Lower leg skin (tissue), 3 donors: ENCODE results near the gene SFR1.

Experiments
- POLR2A ChIP-seq, 2 donors: fragments of 450-650 bp; IDR thresholded peaks; one replicate each; pipeline ENCODE4 v1.6.1; 2016 to 2017; ENCODE audit warnings: antibody characterized with exemption in 2 of 2, mild to moderate bottlenecking in 1 of 2, moderate library complexity in 1 of 2
- TF ChIP-seq, protein P1 (sequence below), 3 donors: fragments of 450-650 bp; IDR thresholded peaks; one replicate each; pipeline ENCODE4 v1.5.1; 2016; ENCODE audit warnings: antibody characterized with exemption in 3 of 3, mild to moderate bottlenecking in 3 of 3, moderate library complexity in 2 of 3

DNA sequence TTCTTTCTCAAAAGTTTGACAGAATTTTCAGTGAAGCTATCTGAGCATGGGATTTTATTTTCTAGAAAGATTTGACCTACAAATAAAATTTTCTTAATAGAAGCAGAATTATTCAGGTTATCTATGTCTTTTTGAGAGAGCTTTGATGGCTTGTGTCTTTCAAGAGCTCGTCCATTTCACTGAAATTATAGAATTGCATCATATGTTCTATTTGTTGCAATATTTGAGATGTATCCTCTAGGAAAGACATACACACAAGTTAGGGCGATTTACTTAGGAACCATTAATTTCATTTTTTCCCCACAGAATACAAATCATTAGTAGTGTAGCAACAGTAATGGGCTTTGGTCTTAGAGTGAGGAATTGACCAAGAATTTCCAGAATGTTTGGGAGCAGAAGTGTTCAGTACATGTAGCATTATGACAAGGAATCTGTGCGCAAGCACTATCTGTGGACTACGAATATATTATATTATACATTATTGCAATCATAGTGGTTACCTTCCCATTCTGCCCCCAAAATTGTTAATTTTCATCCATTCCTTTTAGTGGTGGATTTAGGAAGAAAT lies 23.5 kb upstream of the SFR1 start:
- TF ChIP-seq, protein P1, sequence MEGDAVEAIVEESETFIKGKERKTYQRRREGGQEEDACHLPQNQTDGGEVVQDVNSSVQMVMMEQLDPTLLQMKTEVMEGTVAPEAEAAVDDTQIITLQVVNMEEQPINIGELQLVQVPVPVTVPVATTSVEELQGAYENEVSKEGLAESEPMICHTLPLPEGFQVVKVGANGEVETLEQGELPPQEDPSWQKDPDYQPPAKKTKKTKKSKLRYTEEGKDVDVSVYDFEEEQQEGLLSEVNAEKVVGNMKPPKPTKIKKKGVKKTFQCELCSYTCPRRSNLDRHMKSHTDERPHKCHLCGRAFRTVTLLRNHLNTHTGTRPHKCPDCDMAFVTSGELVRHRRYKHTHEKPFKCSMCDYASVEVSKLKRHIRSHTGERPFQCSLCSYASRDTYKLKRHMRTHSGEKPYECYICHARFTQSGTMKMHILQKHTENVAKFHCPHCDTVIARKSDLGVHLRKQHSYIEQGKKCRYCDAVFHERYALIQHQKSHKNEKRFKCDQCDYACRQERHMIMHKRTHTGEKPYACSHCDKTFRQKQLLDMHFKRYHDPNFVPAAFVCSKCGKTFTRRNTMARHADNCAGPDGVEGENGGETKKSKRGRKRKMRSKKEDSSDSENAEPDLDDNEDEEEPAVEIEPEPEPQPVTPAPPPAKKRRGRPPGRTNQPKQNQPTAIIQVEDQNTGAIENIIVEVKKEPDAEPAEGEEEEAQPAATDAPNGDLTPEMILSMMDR (IDR thresholded peaks at IDR 0.05): no peak
- TF ChIP-seq POLR2A (IDR thresholded peaks at IDR 0.05): no peak
